Measurements from ENCODE around the gene CCNL2. TPM values are rescaled to one million over a fixed set of nuclear protein-coding genes. Genes with fewer than 3 reads are reported as not detected.
"Not testable (repeated sequence)": the region's sequence is repeated elsewhere in the genome, so short reads cannot be mapped to it uniquely, and the experiment has no call there.

Gene CCNL2
- total RNA-seq, 2 donors from 2014 or later, result 92.3 to 104 TPM

DNA sequence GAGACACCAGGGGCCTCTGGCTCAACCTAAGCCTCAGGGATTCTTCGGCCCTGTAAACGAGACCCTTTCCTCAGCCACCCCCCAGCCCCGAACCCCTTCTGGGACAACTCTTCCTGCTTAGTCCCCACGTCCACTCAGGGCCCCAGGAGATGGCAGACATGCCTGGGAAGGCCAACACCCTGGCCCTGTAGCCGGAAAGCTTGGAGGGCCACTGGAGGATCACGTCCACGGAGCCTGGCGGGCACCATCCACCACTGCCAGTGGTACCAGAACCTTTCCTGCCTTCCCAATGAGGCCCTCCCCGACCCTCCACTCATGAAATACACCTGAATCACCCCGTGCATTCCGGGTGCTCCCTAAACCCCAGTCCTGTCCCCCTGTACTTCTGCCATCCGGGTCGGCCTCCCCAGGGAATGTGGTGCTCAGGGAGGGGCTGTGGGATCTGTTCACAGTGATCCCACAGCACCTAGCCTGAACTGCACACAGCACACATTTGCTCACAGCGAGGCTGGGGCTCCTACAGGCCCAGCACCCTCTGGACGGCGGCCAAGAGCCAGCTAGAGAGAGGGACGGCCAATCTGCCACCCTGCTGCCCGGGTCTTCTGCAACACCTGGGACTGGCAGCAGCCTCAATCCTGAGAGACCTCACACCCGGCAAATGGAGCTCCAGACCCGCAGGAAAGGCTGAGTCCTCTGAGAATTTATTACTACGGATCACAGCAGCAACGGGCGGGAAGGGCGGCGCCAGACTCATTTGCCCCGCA, 25.9 kb downstream of the CCNL2 start:
- TF ChIP-seq, protein P1, sequence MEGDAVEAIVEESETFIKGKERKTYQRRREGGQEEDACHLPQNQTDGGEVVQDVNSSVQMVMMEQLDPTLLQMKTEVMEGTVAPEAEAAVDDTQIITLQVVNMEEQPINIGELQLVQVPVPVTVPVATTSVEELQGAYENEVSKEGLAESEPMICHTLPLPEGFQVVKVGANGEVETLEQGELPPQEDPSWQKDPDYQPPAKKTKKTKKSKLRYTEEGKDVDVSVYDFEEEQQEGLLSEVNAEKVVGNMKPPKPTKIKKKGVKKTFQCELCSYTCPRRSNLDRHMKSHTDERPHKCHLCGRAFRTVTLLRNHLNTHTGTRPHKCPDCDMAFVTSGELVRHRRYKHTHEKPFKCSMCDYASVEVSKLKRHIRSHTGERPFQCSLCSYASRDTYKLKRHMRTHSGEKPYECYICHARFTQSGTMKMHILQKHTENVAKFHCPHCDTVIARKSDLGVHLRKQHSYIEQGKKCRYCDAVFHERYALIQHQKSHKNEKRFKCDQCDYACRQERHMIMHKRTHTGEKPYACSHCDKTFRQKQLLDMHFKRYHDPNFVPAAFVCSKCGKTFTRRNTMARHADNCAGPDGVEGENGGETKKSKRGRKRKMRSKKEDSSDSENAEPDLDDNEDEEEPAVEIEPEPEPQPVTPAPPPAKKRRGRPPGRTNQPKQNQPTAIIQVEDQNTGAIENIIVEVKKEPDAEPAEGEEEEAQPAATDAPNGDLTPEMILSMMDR (IDR thresholded peaks at IDR 0.05), result no peak
- no peak overlapping the region for H3K27ac ChIP-seq
- no peak for DNase-seq

DNA sequence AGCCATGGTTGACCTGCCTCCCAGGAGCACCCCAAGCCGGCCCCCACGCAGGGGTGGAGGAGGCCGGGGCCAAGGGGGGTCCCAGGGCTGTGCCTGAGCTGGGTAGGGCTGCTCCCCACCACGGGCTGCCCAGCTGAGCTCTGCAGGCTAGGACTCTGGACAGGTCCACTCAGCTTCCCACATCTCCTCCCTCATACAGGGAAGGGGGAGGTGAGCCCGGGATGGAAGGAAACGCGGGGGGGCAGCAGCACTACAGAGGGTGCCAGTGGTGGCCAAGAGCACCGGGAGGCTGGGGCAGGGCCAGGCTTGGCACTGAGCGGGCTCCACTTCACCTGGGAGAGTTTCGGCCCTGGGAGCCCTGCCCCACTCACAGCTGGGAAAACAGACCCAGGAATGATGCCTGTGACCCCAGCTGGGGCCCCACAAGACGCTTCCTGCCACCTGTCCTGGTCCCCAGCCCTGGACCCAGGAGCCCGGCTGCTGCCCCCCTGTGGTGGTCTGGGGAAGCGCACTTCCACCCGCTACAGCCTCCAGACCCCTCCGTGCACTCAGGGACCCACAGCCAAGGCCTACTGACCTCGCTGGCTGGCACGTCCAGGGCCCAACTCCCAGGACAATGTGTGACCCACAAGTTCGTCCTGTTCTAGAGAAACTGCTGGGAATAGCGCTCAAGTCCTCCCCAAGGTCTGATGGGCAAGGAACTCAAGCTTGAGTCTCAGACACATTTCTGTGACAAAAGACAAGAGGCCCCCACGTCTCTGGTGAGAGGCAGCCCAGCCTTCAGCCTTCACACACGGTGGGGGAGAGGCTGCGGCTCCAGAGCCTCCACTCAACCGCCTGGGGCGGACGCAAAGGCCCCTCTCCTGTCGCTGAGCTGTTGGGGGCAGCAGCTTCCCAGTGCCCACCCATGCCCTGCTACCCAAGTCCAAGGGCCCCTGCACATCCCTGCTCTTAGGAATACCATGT, 27.1 kb downstream of the CCNL2 start:
- Histone ChIP-seq H3K4me3 (no peak overlapping the region), H3K27ac (no peak overlapping the region), H3K9me3 (no peaks in the 10 kb centered on the region), H3K9ac (ENCODE audit: low read depth in 2 of 2, low read length in 2 of 2) (no peak overlapping the region), H3K27me3 (no peaks in the 10 kb centered on the region), H3K4me1 (peaks cover 23% of the 10 kb centered on the region), H3K36me3 (no peaks in the 10 kb centered on the region)
- intact Hi-C loops (cut with DNase I), result no loop called here
- DNase-seq, result peak; percentile 76
- TF ChIP-seq, protein P1 (IDR thresholded peaks at IDR 0.05), result peak; percentile 96

More for the DNA sequence above, 25.9 kb downstream of the CCNL2 start:
- Histone ChIP-seq H3K9me3 (no peaks in the 10 kb centered on the region), H3K4me1 (peaks cover 23% of the 10 kb centered on the region), H3K36me3 (no peaks in the 10 kb centered on the region), H3K9ac (ENCODE audit: low read depth in 2 of 2, low read length in 2 of 2) (no peak overlapping the region), H3K27me3 (no peaks in the 10 kb centered on the region), H3K4me3 (peak overlapping the region; percentile 75)
- intact Hi-C loops (cut with DNase I), result no loop called here

DNA sequence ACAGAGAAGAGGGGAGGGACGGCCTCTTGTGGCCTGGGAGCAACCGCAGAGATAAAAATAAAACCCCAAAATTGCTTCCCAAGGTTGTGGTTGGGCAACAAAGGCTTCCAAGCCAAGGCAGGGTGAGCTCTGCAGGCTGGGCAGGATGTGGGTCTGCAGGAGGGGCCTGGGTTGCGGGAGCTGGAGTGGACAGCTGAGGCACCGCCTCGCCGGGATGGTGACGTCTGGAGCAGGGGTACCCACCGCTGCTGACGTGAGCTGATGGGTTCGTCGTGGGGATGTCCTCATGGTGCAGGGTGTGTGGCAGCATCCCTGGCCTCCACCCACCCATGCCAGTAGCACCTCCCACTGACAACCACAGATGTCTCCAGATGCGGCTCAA, 27.8 kb downstream of the CCNL2 start:
- intact Hi-C loops (cut with DNase I), result no loop called here
- Histone ChIP-seq H3K36me3 (no peaks in the 10 kb centered on the region), H3K9me3 (no peaks in the 10 kb centered on the region), H3K4me1 (peaks cover 23% of the 10 kb centered on the region), H3K27me3 (no peaks in the 10 kb centered on the region), H3K4me3 (no peak overlapping the region), H3K27ac (no peak overlapping the region), H3K9ac (ENCODE audit: low read depth in 2 of 2, low read length in 2 of 2) (no peak overlapping the region)
- TF ChIP-seq, protein P1 (IDR thresholded peaks at IDR 0.05), result no peak
- no peak for DNase-seq

DNA sequence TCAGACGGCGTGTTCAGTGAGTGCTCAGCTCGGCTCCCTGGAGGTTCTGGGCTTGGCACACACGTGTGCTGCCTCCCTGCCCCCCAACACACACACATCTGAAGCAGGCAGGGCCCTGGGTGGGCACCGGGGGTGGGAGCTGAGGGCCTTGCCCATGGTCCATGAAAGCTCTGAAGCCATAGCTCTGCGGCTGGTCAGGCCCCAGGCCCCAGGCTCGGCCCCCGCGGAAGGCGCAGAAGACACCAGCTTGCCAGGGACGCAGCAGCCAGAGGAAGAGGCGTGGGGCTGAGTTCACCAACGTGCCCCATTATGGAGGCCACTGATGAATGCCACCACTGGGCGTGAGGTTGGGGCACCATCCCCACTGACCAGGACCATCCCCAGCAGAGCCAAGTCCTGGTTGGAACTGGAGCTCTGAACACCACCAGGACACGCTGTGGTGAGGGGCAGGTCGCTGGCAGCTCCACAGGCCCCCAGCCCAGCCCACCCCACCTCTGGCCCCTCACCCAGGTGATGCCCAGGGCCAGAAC, 28.3 kb downstream of the CCNL2 start:
- no peaks in the 10 kb centered on the region for H3K9me3 ChIP-seq
- H3K4me1 ChIP-seq, result peaks cover 20% of the 10 kb centered on the region
- no peak overlapping the region for H3K27ac ChIP-seq
- no peak overlapping the region for H3K4me3 ChIP-seq
- no peaks in the 10 kb centered on the region for H3K27me3 ChIP-seq
- intact Hi-C loops (cut with DNase I), result no loop called here
- DNase-seq, result no peak
- no peaks in the 10 kb centered on the region for H3K36me3 ChIP-seq
- TF ChIP-seq, protein P1 (IDR thresholded peaks at IDR 0.05), result no peak
- no peak overlapping the region for H3K9ac ChIP-seq (ENCODE audit: low read depth in 2 of 2, low read length in 2 of 2)

DNA sequence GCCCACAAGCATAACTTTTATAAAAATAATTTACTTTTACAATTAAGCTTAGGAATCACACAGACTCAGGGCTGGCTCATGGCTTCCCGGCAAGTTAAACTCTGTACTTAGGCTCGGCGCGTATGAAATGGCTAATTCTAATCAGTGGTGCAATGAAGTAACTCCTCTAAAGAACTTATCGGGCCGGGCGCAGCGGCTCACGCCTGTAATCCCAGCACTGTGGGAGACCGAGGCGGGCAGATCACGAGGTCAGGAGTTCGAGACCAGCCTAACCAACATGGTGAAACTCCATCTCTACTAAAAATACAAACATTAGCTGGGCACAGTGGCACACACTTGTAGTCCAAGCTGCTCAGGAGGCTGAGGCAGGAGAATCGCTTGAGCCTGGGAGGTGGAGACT, 29.0 kb downstream of the CCNL2 start:
- intact Hi-C loops (cut with DNase I); H3K9ac ChIP-seq (ENCODE audit: low read depth in 2 of 2, low read length in 2 of 2); H3K9me3 ChIP-seq; DNase-seq; H3K27me3 ChIP-seq; H3K4me3 ChIP-seq; H3K27ac ChIP-seq; H3K36me3 ChIP-seq: not testable (repeated sequence)
- peaks cover 19% of the 10 kb centered on the region for H3K4me1 ChIP-seq
